ENCODE measurements around the gene CATSPER3. TPM values are rescaled to one million over a fixed set of nuclear protein-coding genes. Genes with fewer than 3 reads are reported as not detected.

The CATSPER3 gene
- total and polyA plus RNA-seq, 11 donors = 0.38 to 0.98 (median 0.61) TPM; not detected in 2

GRCh38 chr5:134939500-134939899 is 28.2 kb upstream of the CATSPER3 start:
- DNase-seq = no peak
- 91 to 100% (median 98%) methylated on average over 1 of the region's 1 CpG for WGBS, 4 donors
- ATAC-seq = no peak
- Histone ChIP-seq H3K4me3 (no peak overlapping the region), H3K4me1 (no peaks in the 10 kb centered on the region), H3K27ac (no peak overlapping the region), H3K9me3 (no peaks in the 10 kb centered on the region), H3K27me3 (no peaks in the 10 kb centered on the region), H3K36me3 (peaks cover 0 to 36% (median 20%) of the 10 kb centered on the region in 9 donors)
- TF ChIP-seq POLR2A (IDR thresholded peaks at IDR 0.05) = no peak
- TF ChIP-seq CTCF (IDR thresholded peaks at IDR 0.05) = no peak
- intact Hi-C loops (cut with DNase I) = no loop called here

GRCh38 chr5:134943547-134943946 is 24.2 kb upstream of the CATSPER3 start:
- 69 to 81% (median 77%) methylated on average over 1 of the region's 1 CpG for WGBS, 4 donors
- Histone ChIP-seq H3K27me3 (no peaks in the 10 kb centered on the region), H3K27ac (no peak overlapping the region), H3K4me1 (peaks cover 0 to 2% (median 0%) of the 10 kb centered on the region in 12 donors), H3K4me3 (no peak overlapping the region), H3K36me3 (peaks cover 0 to 15% (median 3%) of the 10 kb centered on the region in 9 donors), H3K9me3 (no peaks in the 10 kb centered on the region)
- TF ChIP-seq CTCF (IDR thresholded peaks at IDR 0.05) (no peak), POLR2A (IDR thresholded peaks at IDR 0.05) (no peak)
- intact Hi-C loops (cut with DNase I) = no loop called here
- ATAC-seq (no peak), DNase-seq (no peak)

GRCh38 chr5:134944630-134945029 is 23.1 kb upstream of the CATSPER3 start:
- Histone ChIP-seq H3K36me3 (peaks cover 0 to 10% (median under 1%) of the 10 kb centered on the region in 9 donors), H3K27me3 (no peaks in the 10 kb centered on the region), H3K27ac (no peak overlapping the region), H3K4me3 (no peak overlapping the region), H3K9me3 (no peaks in the 10 kb centered on the region), H3K4me1 (peaks cover 0 to 13% (median 8%) of the 10 kb centered on the region in 12 donors)
- DNase-seq (no peak), ATAC-seq (no peak)
- WGBS, 4 donors = 48 to 60% (median 48%) methylated on average over 1 of the region's 1 CpG
- no peak for TF ChIP-seq POLR2A (IDR thresholded peaks at IDR 0.05)
- TF ChIP-seq CTCF (IDR thresholded peaks at IDR 0.05) = no peak
- intact Hi-C loops (cut with DNase I) = no loop called here

GRCh38 chr5:134945041-134945440 is 22.7 kb upstream of the CATSPER3 start:
- H3K27me3 ChIP-seq = no peaks in the 10 kb centered on the region
- H3K4me3 ChIP-seq = no peak overlapping the region
- H3K9me3 ChIP-seq = no peaks in the 10 kb centered on the region
- intact Hi-C loops (cut with DNase I) = no loop called here
- peaks cover 0 to 17% (median 8%) of the 10 kb centered on the region in 12 donors for H3K4me1 ChIP-seq
- TF ChIP-seq CTCF (IDR thresholded peaks at IDR 0.05) (no peak), POLR2A (IDR thresholded peaks at IDR 0.05) (no peak)
- H3K36me3 ChIP-seq = peaks cover 0 to 6% (median 0%) of the 10 kb centered on the region in 9 donors
- ATAC-seq (no peak), DNase-seq (no peak)
- WGBS, 4 donors = 85 to 89% (median 87%) methylated on average over 2 of the region's 2 CpGs
- H3K27ac ChIP-seq = no peak overlapping the region

Data from heart left ventricle (tissue), 16 donors.